ENCODE measurements around the gene POLA1. TPM values are rescaled to one million over a fixed set of nuclear protein-coding genes. Genes with fewer than 3 reads are reported as not detected.

Gene POLA1
- total and polyA plus RNA-seq, 2 donors (not counting 1 experiment from before 2014, with no cell fraction given), result 3.0 to 16.3 TPM

DNA sequence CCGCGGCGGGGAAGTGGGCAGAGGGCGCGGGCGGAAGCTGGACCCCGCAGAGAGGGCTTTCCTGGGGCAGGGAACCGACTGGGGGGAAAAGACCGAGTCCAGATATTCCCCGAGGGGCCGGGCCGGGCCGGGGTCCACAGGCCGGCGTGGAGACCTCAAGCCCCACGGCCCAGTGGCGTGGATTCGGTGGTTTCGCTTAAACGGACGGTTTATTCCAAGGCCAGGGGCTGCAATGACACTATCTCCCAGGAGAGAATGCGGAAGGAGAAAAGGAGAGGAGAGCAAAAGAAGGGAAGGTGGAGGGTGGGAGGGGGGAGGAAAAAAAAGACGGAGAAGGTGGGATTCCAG lies 311.3 kb downstream of the POLA1 start:
- H3K27me3 Mint-ChIP-seq, result peaks cover 22% of the 10 kb centered on the region
- no peak for ATAC-seq (ENCODE audit: low read depth)
- CTCF ChIA-PET, result no interaction called here

More for the DNA sequence above, 311.3 kb downstream of the POLA1 start:
- DNase-seq, result no peak
- H3K4me1 Mint-ChIP-seq, result peaks cover 13% of the 10 kb centered on the region
- TF ChIP-seq EZH2 (IDR thresholded peaks at IDR 0.05; ENCODE audit: borderline replicate concordance, insufficient read depth, low read depth, low read length, poor library complexity, severe bottlenecking) (no peak), CTCF (IDR thresholded peaks at IDR 0.05) (no peak)
- Histone ChIP-seq H3K4me3 (ENCODE audit: control extremely low read depth in 1 of 5, extremely low read depth in 1 of 5, insufficient read depth in 1 of 5, low read depth in 2 of 5, low read length in 4 of 5) (no peak overlapping the region), H2AFZ (ENCODE audit: insufficient read depth, low read depth, low read length, poor library complexity, severe bottlenecking) (no peak overlapping the region), H3K36me3 (replicated peaks in 1 of 2; ENCODE audit: control extremely low read depth in 1 of 2, control insufficient read depth in 1 of 2, extremely low read depth in 1 of 2, insufficient read depth in 2 of 2, low read length in 1 of 2) (no peaks in the 10 kb centered on the region), H3K9me3 (ENCODE audit: control extremely low read depth in 1 of 3, control insufficient read depth in 2 of 3, insufficient read depth in 1 of 3, low read length in 2 of 3) (peaks cover 0 to 3% (median 0%) of the 10 kb centered on the region in 3 donors), H3K27me3 (replicated peaks in 1 of 4; ENCODE audit: control extremely low read depth in 1 of 4, control insufficient read depth in 3 of 4, insufficient read depth in 4 of 4, low read length in 3 of 4) (peaks cover 0 to 43% (median 12%) of the 10 kb centered on the region in 4 experiments), H3K27ac (ENCODE audit: low read length in 2 of 2) (no peak overlapping the region), H3K4me1 (ENCODE audit: control insufficient read depth in 2 of 2, insufficient read depth in 2 of 2, low read length in 2 of 2) (no peaks in the 10 kb centered on the region), H3K4me2 (replicated peaks; ENCODE audit: low read depth, low read length, poor library complexity, severe bottlenecking) (no peak overlapping the region), H3K9ac (ENCODE audit: low read length) (no peak overlapping the region), H3K79me2 (ENCODE audit: control insufficient read depth, insufficient read depth, low read length) (no peaks in the 10 kb centered on the region), H4K20me1 (ENCODE audit: control insufficient read depth, insufficient read depth, low read length, poor library complexity, severe bottlenecking) (no peaks in the 10 kb centered on the region)
- H3K4me3 Mint-ChIP-seq, result no peak overlapping the region
- H3K27ac Mint-ChIP-seq, result no peak overlapping the region
- no peaks in the 10 kb centered on the region for H3K9me3 Mint-ChIP-seq (ENCODE audit: insufficient read depth)
- POLR2A ChIA-PET, result no interaction called here
- 3% methylated on average over 14 of the region's 23 CpGs for WGBS (ENCODE audit: insufficient coverage)
- intact Hi-C loops (cut with micrococcal nuclease), result no loop called here

Measured in B cell (primary cell).